DMS 273 (cell line): Measurements from ENCODE around the gene GCN1.

Experiments used
- DNase-seq: peaks from one replicate; lab custom pipeline; 2025; ENCODE audit not compliant: unreplicated experiment; lab: John Stamatoyannopoulos, UW

Gene GCN1

GRCh38 chr12:120142231-120142877, 52.2 kb downstream of the GCN1 start:
- no peak for DNase-seq

- no peak for DNase-seq
These were observed 53.2 kb downstream of the GCN1 start for GRCh38 chr12:120141336-120141735.

GRCh38 chr12:120140603-120141002, 53.9 kb downstream of the GCN1 start:
- no peak for DNase-seq

GRCh38 chr12:120139958-120140357, 54.6 kb downstream of the GCN1 start:
- DNase-seq: no peak

- no peak for DNase-seq
These were observed 56.1 kb downstream of the GCN1 start for GRCh38 chr12:120138366-120138765.

- DNase-seq: no peak
These were observed 56.7 kb downstream of the GCN1 start for GRCh38 chr12:120137833-120138232.

- DNase-seq: no peak
These were observed 58.3 kb downstream of the GCN1 start for GRCh38 chr12:120136093-120136770.

- DNase-seq: no peak
These were observed 60.1 kb downstream of the GCN1 start for GRCh38 chr12:120134307-120134980.

- DNase-seq: no peak
These were observed 61.6 kb downstream of the GCN1 start for GRCh38 chr12:120132863-120133385.

GRCh38 chr12:120132054-120132836, 62.3 kb downstream of the GCN1 start:
- no peak for DNase-seq

- DNase-seq: no peak
These were observed 63.4 kb downstream of the GCN1 start for GRCh38 chr12:120131116-120131515.

GRCh38 chr12:120130011-120130410, 64.5 kb downstream of the GCN1 start:
- no peak for DNase-seq

GRCh38 chr12:120126635-120127005, 67.9 kb downstream of the GCN1 start:
- DNase-seq: no peak

GRCh38 chr12:120125792-120126634, 68.5 kb downstream of the GCN1 start:
- DNase-seq: no peak

GRCh38 chr12:120125029-120125428, 69.5 kb downstream of the GCN1 start:
- DNase-seq: no peak

GRCh38 chr12:120121766-120122293, 72.7 kb downstream of the GCN1 start:
- DNase-seq: no peak

- no peak for DNase-seq
These were observed 73.2 kb downstream of the GCN1 start for GRCh38 chr12:120121343-120121742.

GRCh38 chr12:120119271-120119973, 75.1 kb downstream of the GCN1 start:
- no peak for DNase-seq

GRCh38 chr12:120118321-120119061, 76.0 kb downstream of the GCN1 start:
- DNase-seq: peak; percentile 14
